GM23248 (cell line): ENCODE results near the gene USE1. TPM values are rescaled to one million over a fixed set of nuclear protein-coding genes. Genes with fewer than 3 reads are reported as not detected.

Source experiments
- DNase-seq: peaks from one replicate; pipeline ENCODE4 v3.0.0-alpha.2; 2015
- H2AFZ ChIP-seq: fragments of 200-600 bp; sonication (generic); 2 replicates; pipeline ENCODE4 v1.6.1; 2016; ENCODE audit warnings: antibody characterized with exemption
- H3F3A ChIP-seq: fragments of 200-600 bp; sonication (generic); 2 replicates; pipeline ENCODE4 v1.6.1; 2016; ENCODE audit warnings: mild to moderate bottlenecking, antibody characterized with exemption, mixed run types; ENCODE audit not compliant: insufficient read depth
- H3K27ac ChIP-seq: fragments of 200-600 bp; sonication (generic); 2 replicates; pipeline ENCODE4 v1.5.1; 2016; ENCODE audit warnings: mild to moderate bottlenecking
- H3K27me3 ChIP-seq: fragments of 200-600 bp; sonication (generic); replicated peaks from 2 replicates; pipeline ENCODE4 v1.6.1; 2016; ENCODE audit warnings: mild to moderate bottlenecking; ENCODE audit not compliant: insufficient read depth
- H3K36me3 ChIP-seq: fragments of 200-600 bp; sonication (generic); 2 replicates; pipeline ENCODE4 v1.6.1; 2016; ENCODE audit warnings: low read depth, mild to moderate bottlenecking
- H3K4me1 ChIP-seq: fragments of 200-600 bp; sonication (generic); 2 replicates; pipeline ENCODE4 v1.6.1; 2016; ENCODE audit warnings: mild to moderate bottlenecking; ENCODE audit not compliant: insufficient read depth
- H3K4me2 ChIP-seq: fragments of 200-600 bp; sonication (generic); one replicate; pipeline ENCODE4 v1.6.1; 2016; ENCODE audit warnings: mild to moderate bottlenecking; ENCODE audit not compliant: unreplicated experiment
- H3K4me3 ChIP-seq: fragments of 200-600 bp; sonication (generic); 2 replicates; pipeline ENCODE4 v1.5.1; 2016; ENCODE audit warnings: mild to moderate bottlenecking
- H3K79me2 ChIP-seq: fragments of 200-600 bp; sonication (generic); 2 replicates; pipeline ENCODE4 v1.6.1; 2016; ENCODE audit warnings: mild to moderate bottlenecking; ENCODE audit not compliant: insufficient read depth
- H3K9ac ChIP-seq: fragments of 200-600 bp; sonication (generic); 2 replicates; pipeline ENCODE4 v1.6.1; 2016; ENCODE audit warnings: mild to moderate bottlenecking
- H3K9me2 ChIP-seq: fragments of 200-600 bp; sonication (generic); 2 replicates; pipeline ENCODE4 v1.6.1; 2016; ENCODE audit warnings: mixed run types, mild to moderate bottlenecking, moderate library complexity; ENCODE audit not compliant: insufficient read depth
- H3K9me3 ChIP-seq: fragments of 200-600 bp; sonication (generic); one replicate; pipeline ENCODE4 v1.6.1; 2017; ENCODE audit warnings: low read depth
- H4K20me1 ChIP-seq: fragments of 200-600 bp; sonication (generic); 2 replicates; pipeline ENCODE4 v1.6.0; 2016; ENCODE audit not compliant: insufficient read depth
- EZH2 ChIP-seq: fragments of 200-600 bp; sonication (generic); IDR thresholded peaks from 2 replicates; pipeline ENCODE4 v1.6.1; 2018; ENCODE audit warnings: antibody characterized with exemption, mild to moderate bottlenecking; ENCODE audit not compliant: insufficient read depth, poor library complexity, severe bottlenecking
- EZH2phosphoT487 ChIP-seq: fragments of 200-600 bp; sonication (generic); IDR thresholded peaks from 2 replicates; pipeline ENCODE4 v1.6.1; 2018; ENCODE audit warnings: antibody characterized with exemption, moderate library complexity, mild to moderate bottlenecking, low read depth; ENCODE audit not compliant: insufficient read depth
- whole genome bisulfite sequencing, 2 experiments: methylation state at CpG; one replicate each; pipeline ENCODE4 v1.1.6; 2015 to 2017; ENCODE audit warnings: low lambda C conversion rate in 2 of 2, low coverage in 1 of 2; ENCODE audit errors: missing lambda C conversion rate in 2 of 2; 5-methylcytosine and 5-hydroxymethylcytosine counted together
- in situ Hi-C: fragments of 300-500 bp; cut with MboI; formaldehyde crosslinking; loops from 2 replicates; pipeline ENCODE4 v1.15.0; 2020
- polyA plus RNA-seq: library from polyadenylated mRNA; unstranded; fragments of >200 nt; fragmentation: Nextera tagmentation; extraction: Ambion mirVana; gene quantifications from 2 replicates; pipeline ENCODE4 v1.2.1, GENCODE V29; 2016
- total RNA-seq: library from RNA; depleted of rRNA; stranded (reverse); fragments of >200 nt; shearing (Covaris generic); gene quantifications from 2 replicates; pipeline ENCODE4 v1.2.3, GENCODE V29; 2014

USE1 gene
- total and polyA plus RNA-seq, 2 experiments from 2014 or later, result 13.2 to 29.6 TPM

DNA sequence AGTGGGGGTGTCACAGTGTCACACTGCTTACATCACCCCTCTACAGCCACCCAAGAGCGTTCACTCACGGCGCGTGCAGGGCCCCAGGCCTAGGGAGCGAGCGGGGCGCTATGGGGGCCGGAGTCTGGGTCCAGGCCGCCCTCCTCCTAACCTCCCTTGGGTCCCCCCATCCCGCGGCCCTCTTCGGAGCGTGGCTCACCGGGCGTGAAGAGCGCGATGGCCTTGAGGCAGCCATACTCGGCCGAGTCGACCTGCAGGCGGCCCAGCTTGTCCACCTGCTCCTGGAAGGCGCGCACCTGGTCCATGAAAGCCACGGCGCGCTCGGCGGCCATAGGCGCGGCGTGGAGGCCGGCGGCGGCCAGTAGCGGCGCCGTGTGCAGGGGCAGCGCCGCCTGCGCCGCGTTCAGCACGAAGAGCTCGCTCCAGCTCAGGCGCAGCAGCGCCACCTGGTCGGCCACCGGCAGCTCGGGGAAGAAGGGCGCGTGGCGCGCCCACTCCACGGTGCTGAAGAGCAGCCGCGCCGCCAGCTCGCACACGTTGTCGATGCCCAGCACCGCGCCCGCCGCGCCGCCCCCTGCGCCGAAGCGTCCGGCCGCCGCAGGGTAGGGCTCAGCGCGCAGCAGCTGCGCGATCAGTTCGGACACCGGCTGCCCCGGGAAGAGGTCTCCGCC is 20.3 kb downstream of the USE1 start:
- peaks cover 72% of the 10 kb centered on the region for H3K79me2 ChIP-seq
- peak overlapping the region; percentile 63 for H2AFZ ChIP-seq
- no peaks in the 10 kb centered on the region for H4K20me1 ChIP-seq
- H3K36me3 ChIP-seq, result peaks cover 5% of the 10 kb centered on the region; the same call in 1 of the 2 replicates
- no peaks in the 10 kb centered on the region for H3K9me2 ChIP-seq
- H3F3A ChIP-seq, result no peaks in the 10 kb centered on the region
- DNase-seq, result peak; percentile 90
- no peak for TF ChIP-seq EZH2
- TF ChIP-seq EZH2phosphoT487, result no peak
- no peaks in the 10 kb centered on the region for H3K27me3 ChIP-seq
- peak overlapping the region; percentile 52 for H3K9ac ChIP-seq
- no peaks in the 10 kb centered on the region for H3K4me1 ChIP-seq
- H3K4me3 ChIP-seq, result peak overlapping the region; percentile 68
- in situ Hi-C loops, result no loop called here
- H3K9me3 ChIP-seq, result no peaks in the 10 kb centered on the region
- 7 to 11% methylated on average over 31 to 73 of the region's 80 CpGs for WGBS, 2 experiments
- H3K27ac ChIP-seq, result 0 out of 2 replicates have a peak overlapping the region, but pooled peaks have one; percentile 19
- peak overlapping the region; percentile 73 for H3K4me2 ChIP-seq

DNA sequence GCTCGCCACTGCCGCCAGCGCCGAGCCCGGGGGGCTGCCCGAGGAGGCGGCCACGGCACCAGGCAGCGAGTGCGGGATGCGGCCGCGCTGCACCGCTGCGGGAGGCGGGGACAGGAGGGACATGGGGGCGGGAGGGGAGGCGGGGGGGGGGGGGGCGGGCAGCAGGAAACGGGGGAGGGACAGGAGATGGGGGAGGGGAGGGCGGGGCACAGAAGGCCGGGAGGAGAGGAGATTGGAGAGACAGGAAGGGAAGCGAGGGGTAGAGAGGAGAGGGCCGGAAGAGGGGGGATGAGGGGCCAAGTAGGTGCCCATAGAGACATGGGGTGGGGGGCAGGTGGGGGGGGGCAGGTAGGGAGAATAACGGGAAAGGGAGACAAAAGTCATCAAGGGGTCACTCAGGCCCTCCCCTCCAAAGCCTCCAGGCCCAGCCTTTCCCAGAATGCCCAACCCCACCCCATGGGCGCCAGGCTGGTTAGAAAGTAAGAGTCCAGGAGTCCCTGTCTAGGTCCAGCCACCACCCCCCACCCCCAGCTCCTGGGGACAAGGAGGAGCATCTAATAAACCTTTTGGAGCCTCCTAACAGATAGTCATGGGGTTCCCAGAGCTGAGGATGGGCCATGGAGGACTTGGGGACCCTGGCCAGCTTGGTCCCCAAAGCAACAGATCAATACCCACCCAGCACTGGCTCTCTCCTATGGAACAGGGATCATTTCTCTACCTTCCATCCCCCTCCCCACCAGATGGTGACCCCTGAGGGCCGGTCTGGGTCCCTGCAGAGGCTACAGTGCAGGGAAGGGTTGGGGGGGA is 21.0 kb downstream of the USE1 start:
- Histone ChIP-seq H3K4me3 (peak overlapping the region; percentile 68), H2AFZ (peak overlapping the region; percentile 63; the same call in 1 of the 2 replicates), H3K4me1 (no peaks in the 10 kb centered on the region), H3K79me2 (peaks cover 74% of the 10 kb centered on the region), H3K9me2 (no peaks in the 10 kb centered on the region), H4K20me1 (no peaks in the 10 kb centered on the region), H3K9ac (peak overlapping the region; percentile 52), H3K36me3 (peaks cover 3% of the 10 kb centered on the region; the same call in 1 of the 2 replicates), H3K4me2 (peak overlapping the region; percentile 73), H3K9me3 (no peaks in the 10 kb centered on the region), H3K27me3 (no peaks in the 10 kb centered on the region), H3K27ac (no peak overlapping the region), H3F3A (no peaks in the 10 kb centered on the region)
- 8 to 18% methylated on average over 10 to 26 of the region's 27 CpGs for WGBS, 2 experiments
- no peak for TF ChIP-seq EZH2phosphoT487
- TF ChIP-seq EZH2, result no peak
- DNase-seq, result no peak
- in situ Hi-C loops, result no loop called here

DNA sequence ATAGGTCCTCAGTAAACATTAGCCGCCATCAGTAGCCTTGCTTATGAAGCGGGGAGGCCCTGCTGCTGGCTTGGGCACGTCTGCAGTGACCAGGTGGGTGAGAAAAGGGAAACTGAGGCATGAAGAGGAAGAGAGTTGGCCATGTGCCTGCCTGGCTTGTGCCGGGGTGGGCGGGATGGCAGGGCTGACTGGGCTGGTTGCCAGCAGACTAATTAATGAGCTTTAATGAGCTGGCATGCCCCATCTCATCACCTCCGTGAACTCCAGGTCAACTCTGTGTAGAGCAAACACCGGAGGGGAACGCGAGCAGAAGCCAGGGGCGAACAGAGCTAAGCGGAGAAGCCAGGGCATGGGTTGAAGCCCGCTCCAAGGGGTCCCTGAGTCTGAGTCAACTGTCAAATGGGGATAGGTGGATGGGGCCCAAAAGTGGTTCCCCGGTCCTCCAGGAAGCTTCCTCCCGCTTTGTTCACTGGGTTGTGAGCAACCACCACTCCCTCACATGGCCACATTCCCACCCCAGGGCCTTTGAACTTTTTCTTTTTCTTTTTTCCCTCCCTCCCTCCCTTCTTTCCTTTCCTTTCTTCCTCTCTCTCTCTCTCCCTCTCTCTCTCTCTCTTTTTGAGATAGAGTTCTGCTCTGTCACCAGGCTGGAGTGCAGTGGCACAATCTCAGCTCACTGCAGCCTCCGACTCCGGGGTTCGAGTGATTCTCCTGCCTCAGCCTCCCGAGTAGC is 21.8 kb downstream of the USE1 start:
- TF ChIP-seq EZH2phosphoT487 (no peak), EZH2 (no peak)
- Histone ChIP-seq H3K36me3 (no peaks in the 10 kb centered on the region; the same call in 1 of the 2 replicates), H3F3A (no peaks in the 10 kb centered on the region), H3K9ac (no peak overlapping the region), H3K27ac (no peak overlapping the region), H3K27me3 (no peaks in the 10 kb centered on the region), H3K79me2 (peaks cover 76% of the 10 kb centered on the region), H2AFZ (no peak overlapping the region), H3K4me3 (no peak overlapping the region), H4K20me1 (no peaks in the 10 kb centered on the region), H3K9me3 (no peaks in the 10 kb centered on the region), H3K4me1 (0 out of 2 replicates have a peak, but pooled peaks cover 6% of the 10 kb centered on the region), H3K4me2 (no peak overlapping the region), H3K9me2 (no peaks in the 10 kb centered on the region)
- in situ Hi-C loops, result no loop called here
- 86 to 89% methylated on average over 17 to 18 of the region's 18 CpGs for WGBS, 2 experiments
- no peak for DNase-seq
